Measurements from ENCODE around the gene OGFRL1. TPM values are rescaled to one million over a fixed set of nuclear protein-coding genes. Genes with fewer than 3 reads are reported as not detected.

The OGFRL1 gene
- total and polyA plus RNA-seq, 2 of the 4 experiments (the other 2 are of a cell fraction), result 5.4 to 5.7 TPM

- Histone ChIP-seq H3K9me3 (ENCODE audit: control insufficient read depth, insufficient read depth, low read length) (no peaks in the 10 kb centered on the region), H3K27me3 (ENCODE audit: control insufficient read depth, insufficient read depth, low read length) (no peaks in the 10 kb centered on the region), H4K91ac (ENCODE audit: insufficient read depth, low read depth, low read length) (peak overlapping the region; percentile 47; the same call in 1 of the 2 replicates), H2BK15ac (ENCODE audit: low read depth, low read length) (peak overlapping the region; percentile 94; the same call in 2 of the 3 replicates), H3K4ac (ENCODE audit: low read depth, low read length) (peak overlapping the region; percentile 83), H3K4me3 (ENCODE audit: insufficient read depth, low read depth, low read length) (no peak overlapping the region), H2BK120ac (ENCODE audit: low read depth, low read length) (peak overlapping the region; percentile 63), H4K5ac (ENCODE audit: low read depth, low read length) (peak overlapping the region; percentile 90), H3K79me1 (ENCODE audit: low read depth in 1 of 2, low read length in 2 of 2) (peaks cover 3 to 8% of the 10 kb centered on the region in 2 experiments; a peak in 2 of 4 replicates), H3K9me1 (ENCODE audit: insufficient read depth, low read length) (peaks cover 8% of the 10 kb centered on the region), H2AK9ac (replicated peaks; ENCODE audit: low read depth, low read length, poor library complexity) (no peak overlapping the region), H4K8ac (ENCODE audit: low read depth in 2 of 2, low read length in 2 of 2) (peak overlapping the region in 1 of 2 experiments; percentile 20; a peak in 1 of 4 replicates), H2BK5ac (ENCODE audit: low read depth, low read length, poor library complexity, severe bottlenecking) (peak overlapping the region; percentile 80), H3K14ac (replicated peaks; ENCODE audit: low read depth, low read length) (peak overlapping the region; percentile 34; the same call in 1 of the 2 replicates), H3K27ac (ENCODE audit: insufficient read depth, low read length) (peak overlapping the region; percentile 77; the same call in 1 of the 2 replicates), H3K23ac (ENCODE audit: low read depth, low read length) (no peak overlapping the region), H2AFZ (replicated peaks; ENCODE audit: low read length, poor library complexity) (no peak overlapping the region), H3K9ac (ENCODE audit: low read depth, low read length) (no peak overlapping the region), H3K4me2 (ENCODE audit: low read depth, low read length) (peak overlapping the region; percentile 66; the same call in 1 of the 2 replicates), H3K18ac (ENCODE audit: low read depth, low read length) (peak overlapping the region; percentile 90), H2BK20ac (ENCODE audit: low read depth, low read length) (peak overlapping the region; percentile 66; the same call in 1 of the 2 replicates), H3K56ac (ENCODE audit: extremely low read depth, insufficient read depth, low read length) (no peak overlapping the region), H3K4me1 (ENCODE audit: control insufficient read depth, insufficient read depth, low read length) (peaks cover 6% of the 10 kb centered on the region), H4K20me1 (ENCODE audit: insufficient read depth, low read length) (no peaks in the 10 kb centered on the region), H3K36me3 (ENCODE audit: control insufficient read depth, insufficient read depth, low read length) (no peaks in the 10 kb centered on the region), H2AK5ac (ENCODE audit: low read depth, low read length) (peak overlapping the region; percentile 68; the same call in 1 of the 2 replicates)
- intact Hi-C loops (cut with micrococcal nuclease), result no loop called here
- no CpG with 5 or more reads among the region's 2 CpGs for WGBS, 2 experiments (ENCODE audit: extremely low coverage in 2 of 2, insufficient read length in 1 of 2)
- ChIA-PET POLR2A (ENCODE audit: unreplicated experiment) (no interaction called here), CTCF (interaction anchor here (0.7 to 0.9 kb wide), 2 partner anchors 26 to 32 kb away, joined by 3 to 4 read pairs; no protein-coding TSS in a partner anchor)
- TF ChIP-seq RCOR1 (IDR thresholded peaks at IDR 0.05; ENCODE audit: insufficient replicate concordance, low read length) (no peak), SMC3 (IDR thresholded peaks at IDR 0.05; ENCODE audit: low read depth, low read length) (no peak), POLR2A (IDR thresholded peaks at IDR 0.05; ENCODE audit: low read depth, low read length) (no peak), FOS (IDR thresholded peaks at IDR 0.05; ENCODE audit: low read depth, low read length) (peak; percentile 63; the same call in 1 of the 2 replicates), BHLHE40 (IDR thresholded peaks at IDR 0.05; ENCODE audit: low read depth, low read length) (peak; percentile 36), MAZ (IDR thresholded peaks at IDR 0.05; ENCODE audit: borderline replicate concordance, low read depth, low read length) (no peak), MXI1 (IDR thresholded peaks at IDR 0.05; ENCODE audit: borderline replicate concordance, low read depth, low read length) (no peak), CHD1 (IDR thresholded peaks at IDR 0.05; ENCODE audit: low read depth, low read length) (no peak), RAD21 (IDR thresholded peaks at IDR 0.05; ENCODE audit: low read length) (no peak), MAFK (IDR thresholded peaks at IDR 0.05; ENCODE audit: low read depth, low read length) (peak; percentile 48; the same call in 1 of the 2 replicates), USF2 (IDR thresholded peaks at IDR 0.05; ENCODE audit: low read depth, low read length) (no peak), ELK1 (IDR thresholded peaks at IDR 0.05; ENCODE audit: borderline replicate concordance, low read depth, low read length) (no peak), RFX5 (IDR thresholded peaks at IDR 0.05; ENCODE audit: low read depth, low read length) (no peak), NFE2L2 (IDR thresholded peaks at IDR 0.05; ENCODE audit: low read depth, low read length) (peak; percentile 83), CTCF (conservative IDR thresholded peaks at IDR 0.05; ENCODE audit: low read depth, low read length) (no peak), CEBPB (IDR thresholded peaks at IDR 0.05; ENCODE audit: low read depth, low read length) (peak; percentile 98)
- BruUV-seq (replicated peaks), result no TSS peak
- DNase-seq (peak; percentile 94), ATAC-seq (ENCODE audit: low read depth) (peak; percentile 84)
- dilution Hi-C loops (cut with HindIII; ENCODE audit: low sequenced_read_pairs, unreplicated experiment), result no loop called here
- in situ Hi-C loops (cut with MboI; ENCODE audit: low sequenced_read_pairs), result no loop called here
Measured at GRCh38 chr6:71333697-71334096, 45.1 kb downstream of the OGFRL1 start.
